Prostate gland (tissue), 2 donors: Measurements from ENCODE around the gene PLIN5.
"Not testable (repeated sequence)": the region's sequence is repeated elsewhere in the genome, so short reads cannot be mapped to it uniquely, and the experiment has no call there.

Source experiments
- CTCF ChIP-seq, 4 experiments: fragments of 200-600 bp in 2 of 4; fragments of 450-650 bp in 2 of 4; sonication (generic) in 2 of 4; IDR thresholded peaks; 1 replicate in 3 of 4; 2 replicates in 1 of 4; pipeline ENCODE4 v1.5.1; 2016 to 2019; ENCODE audit warnings: antibody characterized with exemption in 4 of 4, mild to moderate bottlenecking in 2 of 4, moderate library complexity in 2 of 4
- POLR2A ChIP-seq: fragments of 450-650 bp; IDR thresholded peaks from one replicate; pipeline ENCODE4 v1.6.1; 2016; ENCODE audit warnings: antibody characterized with exemption, mild to moderate bottlenecking

- TF ChIP-seq CTCF (IDR thresholded peaks at IDR 0.05); POLR2A: not testable (repeated sequence)
These were observed 7.6 kb downstream of the PLIN5 start for GRCh38 chr19:4527377-4527776.
